Activated B cell treated with CpG ODN at 0.5 μM for 24 hours (primary cell): ENCODE results near the gene TBC1D8. TPM values are rescaled to one million over a fixed set of nuclear protein-coding genes. Genes with fewer than 3 reads are reported as not detected.

Experiments
- ATAC-seq: fragments of 200-7000 bp; cut with Tn5 transposase; one replicate; pipeline ENCODE4 v1.10.0; 2021; ENCODE audit warnings: low read depth, mild to moderate bottlenecking, moderate library complexity
- CTCF ChIA-PET: fragments of 350-600 bp; sonication (Branson Sonifier 250); formaldehyde crosslinking; loops from one replicate; lab custom pipeline; 2021; ENCODE audit warnings: antibody characterized with exemption; lab: Charles Lee
- POLR2A ChIA-PET: fragments of 350-600 bp; sonication (Branson Sonifier 250); formaldehyde crosslinking; loops from one replicate; lab custom pipeline; 2021; ENCODE audit warnings: antibody characterized with exemption; lab: Charles Lee
- DNase-seq: peaks from one replicate; pipeline ENCODE4 v3.0.0; 2022
- H3K27ac Mint-ChIP-seq: one replicate; pipeline ENCODE4 v1.8.0; 2020; ENCODE audit warnings: mixed read lengths
- H3K27me3 Mint-ChIP-seq: one replicate; pipeline ENCODE4 v1.8.0; 2021; ENCODE audit warnings: mixed read lengths
- H3K36me3 Mint-ChIP-seq: one replicate; pipeline ENCODE4 v1.8.0; 2021; ENCODE audit warnings: low read depth, mixed read lengths
- H3K4me1 Mint-ChIP-seq: one replicate; pipeline ENCODE4 v1.8.0; 2021; ENCODE audit warnings: mixed read lengths
- H3K4me3 Mint-ChIP-seq: one replicate; pipeline ENCODE4 v1.8.0; 2020; ENCODE audit warnings: mild to moderate bottlenecking, mixed read lengths
- H3K9me3 Mint-ChIP-seq: one replicate; pipeline ENCODE4 v1.8.0; 2020; ENCODE audit warnings: mixed read lengths
- intact Hi-C: fragments of 100-400 bp; cut with micrococcal nuclease; formaldehyde crosslinking; loops from one replicate; pipeline ENCODE4 v1.15.1; 2024
- total RNA-seq: library from RNA; stranded (reverse); gene quantifications from 2 replicates; pipeline ENCODE4 v1.2.3, GENCODE V29; 2022
- TF ChIP-seq, protein P1 (sequence below): fragments of 200-600 bp; IDR thresholded peaks from one replicate; pipeline ENCODE4 v1.8.0; 2022; ENCODE audit warnings: antibody characterized with exemption, mild to moderate bottlenecking

Gene TBC1D8
- total RNA-seq, 1 donor from 2014 or later: 4.7 TPM

DNA sequence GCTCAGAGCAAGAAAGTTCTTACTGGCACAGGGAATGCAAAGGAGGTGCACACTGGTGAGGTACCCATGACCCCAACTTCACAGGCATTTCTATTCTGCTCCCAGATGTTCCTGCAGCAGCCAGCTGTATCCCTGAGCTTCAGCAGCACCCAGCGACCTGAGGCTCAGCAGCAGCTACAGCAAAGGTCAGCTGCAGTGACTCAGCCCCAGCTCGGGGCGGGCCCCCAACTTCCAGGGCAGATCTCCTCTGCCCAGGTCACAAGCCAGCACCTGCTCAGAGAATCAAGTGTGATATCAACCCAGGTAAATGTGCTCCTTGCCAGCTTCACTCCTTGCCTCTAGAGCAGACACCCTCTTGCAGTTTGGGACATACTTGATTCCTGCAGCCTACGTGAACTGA lies 163.2 kb downstream of the TBC1D8 start:
- Mint-ChIP-seq H3K27ac (no peak overlapping the region), H3K9me3 (no peaks in the 10 kb centered on the region), H3K4me1 (peaks cover 5% of the 10 kb centered on the region), H3K36me3 (no peaks in the 10 kb centered on the region), H3K27me3 (peaks cover 3% of the 10 kb centered on the region), H3K4me3 (no peak overlapping the region)
- CTCF ChIA-PET: interaction anchor here (0.7 to 4.5 kb wide), 3 partner anchors 380 to 726 kb away, joined by 3 to 47 read pairs (median 10); no protein-coding TSS in a partner anchor
- ATAC-seq: no peak
- intact Hi-C loops: no loop called here
- no peak for DNase-seq
- POLR2A ChIA-PET: no interaction called here
- TF ChIP-seq, protein P1, sequence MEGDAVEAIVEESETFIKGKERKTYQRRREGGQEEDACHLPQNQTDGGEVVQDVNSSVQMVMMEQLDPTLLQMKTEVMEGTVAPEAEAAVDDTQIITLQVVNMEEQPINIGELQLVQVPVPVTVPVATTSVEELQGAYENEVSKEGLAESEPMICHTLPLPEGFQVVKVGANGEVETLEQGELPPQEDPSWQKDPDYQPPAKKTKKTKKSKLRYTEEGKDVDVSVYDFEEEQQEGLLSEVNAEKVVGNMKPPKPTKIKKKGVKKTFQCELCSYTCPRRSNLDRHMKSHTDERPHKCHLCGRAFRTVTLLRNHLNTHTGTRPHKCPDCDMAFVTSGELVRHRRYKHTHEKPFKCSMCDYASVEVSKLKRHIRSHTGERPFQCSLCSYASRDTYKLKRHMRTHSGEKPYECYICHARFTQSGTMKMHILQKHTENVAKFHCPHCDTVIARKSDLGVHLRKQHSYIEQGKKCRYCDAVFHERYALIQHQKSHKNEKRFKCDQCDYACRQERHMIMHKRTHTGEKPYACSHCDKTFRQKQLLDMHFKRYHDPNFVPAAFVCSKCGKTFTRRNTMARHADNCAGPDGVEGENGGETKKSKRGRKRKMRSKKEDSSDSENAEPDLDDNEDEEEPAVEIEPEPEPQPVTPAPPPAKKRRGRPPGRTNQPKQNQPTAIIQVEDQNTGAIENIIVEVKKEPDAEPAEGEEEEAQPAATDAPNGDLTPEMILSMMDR: no peak

DNA sequence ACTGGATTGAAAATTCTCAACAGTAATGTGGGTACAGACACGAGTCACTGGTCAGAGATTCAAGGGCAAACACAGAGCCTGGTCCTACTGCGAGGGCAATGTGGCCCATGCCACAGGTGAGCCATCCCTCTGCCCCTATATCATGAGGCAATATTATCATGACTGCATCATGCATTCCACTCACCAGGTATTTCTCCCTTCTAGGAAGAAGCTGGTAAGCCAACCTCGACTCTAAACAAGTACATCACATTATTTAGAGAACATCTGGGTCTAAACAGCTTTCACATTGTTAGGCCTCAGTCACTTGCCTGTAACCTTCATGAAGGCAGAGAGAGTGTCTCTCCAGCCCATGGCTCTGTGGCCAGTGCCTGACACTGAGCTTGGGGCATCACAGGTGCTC lies 163.6 kb downstream of the TBC1D8 start:
- H3K27ac Mint-ChIP-seq: no peak overlapping the region
- H3K36me3 Mint-ChIP-seq: no peaks in the 10 kb centered on the region
- TF ChIP-seq, protein P1: no peak
- no peak overlapping the region for H3K4me3 Mint-ChIP-seq
- ATAC-seq: no peak
- peaks cover 5% of the 10 kb centered on the region for H3K27me3 Mint-ChIP-seq
- intact Hi-C loops: no loop called here
- H3K4me1 Mint-ChIP-seq: peaks cover 4% of the 10 kb centered on the region
- POLR2A ChIA-PET: no interaction called here
- DNase-seq: no peak
- CTCF ChIA-PET: interaction anchor here (0.6 to 4.5 kb wide), 7 partner anchors 256 to 725 kb away, joined by 3 to 47 read pairs (median 4); no protein-coding TSS in a partner anchor
- no peaks in the 10 kb centered on the region for H3K9me3 Mint-ChIP-seq

DNA sequence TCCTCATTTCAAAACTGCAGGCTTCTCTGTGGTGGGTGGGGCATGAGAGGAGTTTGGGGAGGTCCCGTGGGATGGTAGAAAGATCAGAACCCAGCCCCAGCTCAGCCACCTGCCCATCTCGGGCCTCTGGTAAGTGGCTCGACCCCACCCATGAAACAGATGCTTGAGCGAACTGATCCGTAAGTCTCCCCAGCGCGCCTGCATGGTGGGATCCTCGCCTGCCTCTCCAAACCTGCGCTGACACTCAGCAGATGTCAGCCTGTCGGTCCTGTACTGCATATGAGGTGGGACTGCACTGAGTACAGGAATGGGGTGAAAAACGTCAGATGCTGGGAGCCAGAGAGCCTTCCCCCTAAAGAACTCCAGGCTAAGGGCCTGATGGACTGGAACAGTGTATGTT lies 165.0 kb downstream of the TBC1D8 start:
- no peak for ATAC-seq
- intact Hi-C loops: no loop called here
- H3K9me3 Mint-ChIP-seq: no peaks in the 10 kb centered on the region
- peaks cover 8% of the 10 kb centered on the region for H3K27me3 Mint-ChIP-seq
- H3K4me3 Mint-ChIP-seq: no peak overlapping the region
- no peak overlapping the region for H3K27ac Mint-ChIP-seq
- ChIA-PET CTCF (interaction anchor here (0.8 to 4.5 kb wide), 5 partner anchors 256 to 723 kb away, joined by 3 to 47 read pairs (median 4); no protein-coding TSS in a partner anchor), POLR2A (no interaction called here)
- H3K36me3 Mint-ChIP-seq: no peaks in the 10 kb centered on the region
- TF ChIP-seq, protein P1: no peak
- DNase-seq: no peak
- H3K4me1 Mint-ChIP-seq: no peaks in the 10 kb centered on the region

DNA sequence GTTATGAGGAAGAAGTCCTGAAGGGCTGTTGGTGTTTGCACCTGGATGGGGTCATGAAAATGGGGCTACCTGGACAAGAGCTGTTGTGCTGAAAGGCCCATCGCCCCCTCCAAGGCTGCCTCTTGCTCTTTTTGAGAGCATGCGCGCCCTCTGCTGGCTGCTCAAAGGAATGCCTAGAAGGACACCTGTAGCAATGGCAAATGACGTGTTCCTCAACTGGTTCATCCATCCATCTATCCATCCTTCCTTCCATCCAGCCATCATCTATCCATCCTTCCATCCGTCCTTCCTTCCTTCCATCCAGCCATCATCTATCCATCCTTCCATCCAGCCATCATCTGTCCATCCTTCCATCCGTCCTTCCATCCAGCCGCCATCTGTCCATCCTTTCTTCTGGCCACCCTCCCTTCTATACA lies 166.3 kb downstream of the TBC1D8 start:
- DNase-seq: peak; percentile 61
- ChIA-PET CTCF (interaction anchor here (0.6 to 4.5 kb wide), 7 partner anchors 17 to 723 kb away, joined by 3 to 47 read pairs (median 3); partner anchors contain the start of gene RPL31), POLR2A (interaction anchor here (1.4 kb wide), 1 partner anchor 17 kb away, joined by 8 read pairs; the partner anchor contains the start of gene RPL31)
- Mint-ChIP-seq H3K4me1 (no peaks in the 10 kb centered on the region), H3K9me3 (no peaks in the 10 kb centered on the region), H3K36me3 (no peaks in the 10 kb centered on the region), H3K27me3 (peaks cover 8% of the 10 kb centered on the region), H3K4me3 (no peak overlapping the region), H3K27ac (no peak overlapping the region)
- TF ChIP-seq, protein P1: peak; percentile 76
- ATAC-seq: peak; percentile 88
- intact Hi-C loops: loop anchor here (1.0 kb wide), 4 partner anchors 378 to 722 kb away; no protein-coding TSS in a partner anchor

DNA sequence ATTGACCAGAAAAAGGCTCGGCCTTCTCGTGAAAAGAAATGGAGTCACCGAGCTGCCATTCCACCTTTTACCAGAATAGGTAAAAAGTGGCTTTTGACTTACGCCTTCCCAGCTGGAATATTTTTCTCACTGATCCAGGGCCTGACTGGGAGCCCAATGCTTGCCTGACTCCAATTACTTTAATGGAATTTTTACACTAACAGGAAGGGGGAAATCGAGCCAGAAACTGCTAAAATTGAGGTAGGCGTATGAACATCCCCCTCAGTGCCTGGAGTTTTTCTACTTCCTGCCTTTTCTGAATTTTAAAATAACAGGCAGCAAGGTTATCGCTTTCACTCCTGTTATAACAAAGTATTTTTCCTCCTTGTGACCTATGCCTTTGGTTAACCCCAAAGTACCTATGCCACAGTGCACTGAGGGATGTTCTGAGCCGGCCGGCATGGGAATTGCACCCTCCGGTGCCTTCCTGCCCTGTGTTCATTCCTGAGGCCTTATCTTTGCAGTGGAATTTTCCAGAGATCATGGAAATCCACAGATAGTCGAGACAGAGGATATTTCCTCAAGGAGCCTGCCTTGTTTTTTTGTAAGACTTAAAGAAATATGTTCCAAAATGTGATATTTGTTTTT lies 167.4 kb downstream of the TBC1D8 start:
- Mint-ChIP-seq H3K27me3 (peaks cover 8% of the 10 kb centered on the region), H3K27ac (no peak overlapping the region), H3K4me3 (no peak overlapping the region), H3K9me3 (no peaks in the 10 kb centered on the region), H3K36me3 (no peaks in the 10 kb centered on the region), H3K4me1 (peaks cover 2% of the 10 kb centered on the region)
- no peak for DNase-seq
- CTCF ChIA-PET: interaction anchor here (0.8 to 1.5 kb wide), 2 partner anchors 380 to 721 kb away, joined by 4 read pairs; no protein-coding TSS in a partner anchor
- intact Hi-C loops: no loop called here
- POLR2A ChIA-PET: no interaction called here
- ATAC-seq: no peak
- TF ChIP-seq, protein P1: no peak
